GM18508 (cell line): ENCODE results near the gene PFKFB2.

Source experiments
- ATAC-seq: cut with Tn5 transposase; IDR thresholded peaks from one replicate; pipeline ENCODE4 v1.9.1; 2021; ENCODE audit warnings: moderate number of reproducible peaks; ENCODE audit not compliant: insufficient read depth, unreplicated experiment

PFKFB2 gene

DNA sequence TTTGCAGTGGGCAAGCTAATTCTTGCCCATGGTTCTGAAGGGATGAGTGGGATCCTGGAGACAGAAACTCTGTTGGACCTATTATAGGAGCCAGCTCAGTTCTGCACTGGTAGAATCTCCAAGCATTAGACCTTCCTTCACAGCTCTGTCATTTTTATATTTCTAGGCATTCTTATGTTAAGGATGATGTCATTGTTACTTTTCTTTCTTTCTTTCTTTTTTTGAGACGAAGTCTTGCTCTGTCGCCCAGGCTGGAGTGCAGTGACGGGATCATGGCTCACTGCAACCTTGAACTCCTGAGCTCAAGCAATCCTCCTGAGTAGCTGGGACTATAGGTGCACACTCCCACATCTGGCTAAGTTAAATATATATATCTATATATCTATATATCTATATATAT is 7.5 kb downstream of the PFKFB2 start:
- ATAC-seq, result no peak

DNA sequence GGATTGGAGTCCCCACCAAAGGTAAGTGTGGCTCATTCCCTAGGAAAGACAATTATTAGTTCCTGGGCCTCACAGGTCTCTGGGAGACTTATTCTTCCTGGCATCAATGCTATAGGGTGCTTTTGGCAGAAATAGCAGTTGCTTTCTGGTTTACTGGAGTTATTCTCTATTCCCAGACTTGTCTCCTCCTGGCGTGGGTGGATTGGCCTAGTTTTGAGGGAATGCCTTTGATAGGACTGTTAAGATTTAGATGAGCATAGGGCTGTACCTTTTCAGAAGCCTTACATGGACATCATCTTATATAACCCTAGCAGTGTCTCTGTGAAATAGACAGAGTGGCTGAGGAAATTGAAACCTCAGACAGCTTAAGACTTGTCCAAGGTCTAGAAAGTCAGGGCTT is 9.0 kb downstream of the PFKFB2 start:
- ATAC-seq, result no peak

DNA sequence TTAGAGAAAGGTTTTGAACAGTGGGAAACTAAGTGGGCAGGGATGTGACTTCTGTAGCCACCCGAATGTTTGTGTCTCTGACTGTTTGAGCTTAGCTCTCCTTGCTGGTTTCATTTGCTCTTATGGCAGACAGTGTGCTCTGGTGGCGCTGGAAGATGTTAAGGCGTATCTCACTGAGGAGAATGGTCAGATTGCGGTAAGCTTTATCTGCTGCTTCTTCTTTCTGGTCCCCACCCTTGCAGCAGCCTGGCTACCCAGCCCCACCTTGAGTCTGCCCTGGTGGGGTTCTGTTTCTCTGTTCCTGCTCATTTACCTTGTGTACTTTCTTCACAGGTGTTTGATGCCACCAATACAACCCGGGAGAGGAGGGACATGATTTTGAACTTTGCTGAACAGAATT is 9.9 kb downstream of the PFKFB2 start:
- no peak for ATAC-seq

DNA sequence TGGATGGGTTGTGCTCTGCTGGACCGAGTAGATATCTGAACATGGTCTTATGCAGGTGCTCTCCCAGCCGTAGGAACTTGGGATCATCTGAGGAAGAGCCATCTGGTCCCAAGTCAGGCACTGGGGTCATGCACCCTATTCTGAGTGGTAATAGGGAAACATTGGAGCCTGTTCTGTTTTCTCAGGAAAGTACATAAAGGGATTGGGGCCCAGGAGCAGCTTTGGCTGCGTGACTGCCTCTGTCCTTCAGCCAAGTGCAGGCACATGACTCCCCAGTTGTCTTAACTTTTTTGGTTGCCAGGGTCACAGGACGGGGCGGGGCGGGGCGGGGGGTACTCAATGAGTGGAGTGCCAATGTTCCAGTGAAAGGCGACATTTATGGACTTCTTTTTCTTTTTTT is 11.5 kb downstream of the PFKFB2 start:
- no peak for ATAC-seq

DNA sequence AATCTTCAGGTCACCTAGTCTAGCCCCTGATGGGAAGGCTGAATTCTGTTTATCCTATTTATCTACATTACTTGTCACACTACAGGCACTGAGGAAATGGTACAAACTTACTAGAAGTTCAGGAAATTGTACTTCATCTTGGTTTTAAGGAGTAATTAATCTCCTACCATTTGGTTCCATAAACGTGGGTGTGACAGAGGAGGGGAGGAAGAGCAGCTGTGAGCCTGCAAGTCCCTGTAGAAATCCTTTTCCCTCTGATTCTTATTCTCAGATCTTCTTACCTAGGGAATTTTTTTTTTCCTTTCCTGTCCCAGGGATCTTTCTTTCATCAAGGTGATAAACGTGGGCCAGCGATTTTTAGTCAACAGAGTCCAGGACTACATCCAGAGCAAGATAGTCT is 14.1 kb downstream of the PFKFB2 start:
- ATAC-seq, result no peak

DNA sequence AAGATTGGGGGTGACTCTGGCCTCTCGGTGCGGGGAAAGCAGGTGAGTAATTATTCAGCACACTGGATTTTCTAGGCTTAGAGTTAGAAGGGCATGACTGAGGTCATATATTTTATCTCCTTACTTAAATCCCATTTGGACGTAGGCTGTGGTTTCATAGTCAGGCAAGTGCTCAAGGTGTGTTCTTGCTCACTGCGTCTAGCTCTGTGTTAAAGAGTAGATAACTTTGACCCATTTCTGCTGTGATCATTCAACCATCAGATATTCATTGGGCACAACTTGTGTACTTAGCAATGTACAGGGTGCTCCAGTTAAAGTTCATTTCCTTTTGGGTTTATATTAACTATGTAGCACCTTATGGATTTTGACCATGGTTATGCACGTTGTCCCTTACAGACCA is 14.6 kb downstream of the PFKFB2 start:
- no peak for ATAC-seq

DNA sequence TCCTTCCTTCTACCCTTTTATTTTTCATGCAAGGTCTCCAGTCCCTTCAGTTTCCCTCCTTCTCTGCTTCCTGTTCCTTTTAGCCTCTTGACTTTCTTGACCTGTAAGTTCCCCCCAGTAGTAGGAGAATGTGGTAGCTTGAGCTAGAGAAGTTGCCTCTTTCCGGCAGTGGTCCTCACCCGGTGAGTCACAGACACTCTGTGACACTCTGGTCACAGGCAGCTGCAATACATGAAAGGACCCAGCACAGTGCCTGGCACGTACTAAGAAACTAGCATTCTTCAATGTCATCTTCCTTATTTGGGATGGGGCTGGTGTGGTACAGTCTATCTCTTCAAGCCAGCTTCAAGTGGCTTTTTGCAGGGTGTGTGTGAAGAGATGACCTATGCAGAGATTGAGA is 16.0 kb downstream of the PFKFB2 start:
- no peak for ATAC-seq

DNA sequence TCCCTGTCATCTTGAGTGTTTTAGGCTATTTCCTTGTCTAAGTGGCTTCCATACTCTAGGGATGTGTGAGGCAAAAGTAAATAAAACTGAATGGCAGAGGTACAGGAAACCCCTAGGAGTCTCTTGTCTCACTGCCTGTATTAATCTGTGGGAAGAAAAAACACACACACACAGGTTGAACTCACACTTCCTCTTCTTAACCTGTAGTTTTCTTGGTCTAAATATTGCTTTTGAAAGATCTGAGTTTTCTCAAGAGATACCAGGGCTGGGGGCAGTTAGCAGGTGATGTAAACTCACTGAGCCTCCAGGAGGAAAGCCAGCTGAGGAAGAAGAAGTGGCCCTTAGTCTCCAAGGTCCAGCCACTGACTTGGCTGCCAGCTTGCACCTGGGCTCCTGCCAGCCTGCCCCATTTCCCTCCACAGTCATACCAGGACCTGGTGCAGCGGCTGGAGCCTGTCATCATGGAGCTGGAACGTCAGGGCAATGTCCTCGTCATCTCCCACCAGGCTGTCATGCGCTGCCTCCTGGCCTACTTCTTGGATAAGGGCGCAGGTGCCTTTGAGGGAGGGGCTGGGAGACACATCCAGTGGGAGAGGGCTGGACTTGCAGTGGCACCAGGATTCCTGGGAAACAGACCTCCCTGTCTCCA is 16.9 kb downstream of the PFKFB2 start:
- no peak for ATAC-seq

DNA sequence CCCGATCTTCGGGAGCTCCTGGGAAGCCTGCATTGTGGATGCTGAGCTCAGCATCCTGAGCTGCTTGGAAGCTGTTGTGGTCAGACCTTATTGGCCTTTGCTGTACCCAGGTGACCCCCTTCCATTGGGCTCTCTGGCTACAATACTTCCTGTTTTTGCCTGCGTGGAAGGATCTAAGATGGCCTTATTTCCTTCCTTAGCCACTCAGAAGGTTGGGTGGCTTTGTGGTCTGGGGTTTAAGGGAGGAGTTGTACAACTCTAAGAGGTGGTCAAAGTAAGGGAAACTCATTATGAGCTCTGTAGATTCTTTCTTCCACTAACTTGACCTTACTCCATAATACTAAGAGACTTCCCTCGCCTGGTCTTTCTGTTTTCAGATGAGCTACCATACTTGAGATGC is 17.7 kb downstream of the PFKFB2 start:
- no peak for ATAC-seq

DNA sequence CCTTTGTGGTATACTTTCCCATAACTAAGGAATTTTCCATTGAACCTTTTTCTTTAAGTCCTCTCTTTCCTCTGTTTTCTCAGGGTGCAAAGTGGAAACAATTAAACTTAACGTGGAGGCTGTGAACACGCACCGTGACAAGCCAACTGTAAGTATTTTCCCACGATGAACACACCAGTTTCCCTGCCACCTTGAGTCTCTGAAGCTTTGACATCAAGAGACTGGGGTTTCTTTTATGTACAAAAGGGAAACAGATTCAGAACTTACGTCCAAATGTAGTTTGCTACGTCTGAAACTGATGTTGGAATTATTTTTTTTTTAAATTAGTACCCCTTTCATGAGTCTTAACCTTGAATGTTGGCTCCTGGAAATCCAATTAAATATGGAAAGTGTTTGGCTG is 18.4 kb downstream of the PFKFB2 start:
- ATAC-seq, result no peak

DNA sequence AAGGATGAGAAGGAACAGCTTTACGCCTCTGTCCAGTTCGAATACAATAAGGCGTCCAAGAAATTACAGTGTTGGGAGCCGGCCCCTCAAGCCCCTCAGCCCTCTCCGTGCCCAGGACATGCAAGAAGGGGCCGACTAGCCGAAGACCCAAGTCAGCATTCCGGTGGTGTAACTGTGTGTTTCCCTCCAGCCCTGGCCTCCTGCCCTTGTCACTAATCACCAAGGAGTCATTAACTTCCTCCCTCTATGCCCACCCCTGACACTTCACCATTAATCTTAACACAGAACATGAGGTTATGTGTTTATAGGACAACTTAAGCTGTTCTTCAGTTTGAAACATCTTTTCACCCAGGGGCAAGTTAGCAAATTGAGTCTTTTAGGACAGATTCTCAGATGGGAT is 19.2 kb downstream of the PFKFB2 start:
- no peak for ATAC-seq

DNA sequence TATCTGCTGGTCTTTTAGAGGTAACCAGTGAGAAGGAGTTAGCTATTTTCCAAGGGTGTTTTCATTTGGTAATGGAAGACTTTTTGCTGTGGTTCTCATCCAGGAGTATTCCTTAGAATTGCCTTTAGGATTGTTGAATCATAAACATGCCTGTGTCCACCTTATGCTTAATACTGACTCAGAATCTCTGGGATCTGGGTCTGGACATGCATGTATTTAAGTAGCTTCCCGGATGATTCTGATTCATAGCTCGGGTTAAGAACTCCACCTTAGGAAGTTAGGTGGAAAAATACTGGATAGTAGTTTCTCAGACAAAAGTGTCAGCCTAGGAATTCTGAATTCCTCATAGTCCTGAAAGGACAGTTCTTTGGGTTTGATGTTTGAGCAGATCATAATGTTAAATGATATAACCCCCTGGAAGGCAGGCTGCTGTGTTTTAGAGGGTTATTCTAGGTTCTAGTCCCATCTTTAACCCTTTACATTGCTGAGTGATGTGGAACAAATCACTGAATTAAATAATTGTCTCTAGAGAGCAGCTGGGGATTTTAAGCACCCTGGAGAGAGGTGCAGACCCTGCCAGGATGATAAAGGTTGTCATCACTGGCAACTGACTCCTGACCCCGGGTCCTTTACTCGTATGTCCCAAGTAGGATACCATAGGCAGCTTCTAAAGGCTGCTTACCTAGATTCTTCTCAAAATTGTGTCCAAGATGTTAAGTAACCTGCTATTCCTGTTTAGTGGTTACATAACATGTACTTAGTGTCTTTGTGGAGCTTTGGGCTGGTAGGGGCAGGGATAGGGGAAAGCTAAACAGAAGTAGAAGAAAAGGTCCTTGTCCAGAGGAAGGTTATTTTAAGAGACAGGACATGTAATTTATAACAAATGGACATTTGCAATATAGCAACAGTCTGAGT is 21.1 kb downstream of the PFKFB2 start:
- no peak for ATAC-seq

DNA sequence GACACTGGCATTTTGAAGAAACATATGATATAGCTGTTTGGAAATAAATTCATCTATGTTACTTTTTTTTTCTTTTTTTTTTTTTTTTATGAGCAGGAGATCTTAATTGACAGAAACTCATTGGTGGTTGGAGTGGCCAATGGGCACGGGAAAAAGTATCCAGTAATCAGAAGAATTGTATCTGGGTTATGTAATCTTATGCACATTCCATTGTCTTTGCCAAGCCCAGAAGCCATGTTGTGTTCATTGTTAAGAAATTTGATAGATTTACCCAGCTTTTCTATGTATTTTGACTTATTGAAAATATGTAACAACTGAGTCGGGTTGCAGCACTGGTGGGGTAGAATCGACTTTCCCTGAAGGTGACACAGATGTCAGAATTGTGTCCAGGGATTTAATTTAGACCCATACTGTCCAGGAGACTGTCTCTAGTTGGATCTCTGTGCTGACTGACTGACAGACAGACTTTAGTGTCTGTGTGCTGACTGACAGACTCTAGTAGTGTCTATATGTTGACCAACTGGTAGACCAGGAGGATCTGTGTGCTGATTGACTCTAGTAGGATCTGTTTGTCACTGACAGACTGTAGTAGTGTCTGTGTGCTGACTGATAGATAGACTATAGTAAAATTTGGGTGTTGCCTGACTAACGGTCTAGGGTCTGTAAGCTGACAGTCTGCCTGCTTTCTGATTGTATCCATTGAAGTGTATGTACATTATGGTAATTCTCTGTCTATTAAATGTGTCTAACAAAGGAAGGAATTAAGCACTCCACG is 23.3 kb downstream of the PFKFB2 start:
- no peak for ATAC-seq

DNA sequence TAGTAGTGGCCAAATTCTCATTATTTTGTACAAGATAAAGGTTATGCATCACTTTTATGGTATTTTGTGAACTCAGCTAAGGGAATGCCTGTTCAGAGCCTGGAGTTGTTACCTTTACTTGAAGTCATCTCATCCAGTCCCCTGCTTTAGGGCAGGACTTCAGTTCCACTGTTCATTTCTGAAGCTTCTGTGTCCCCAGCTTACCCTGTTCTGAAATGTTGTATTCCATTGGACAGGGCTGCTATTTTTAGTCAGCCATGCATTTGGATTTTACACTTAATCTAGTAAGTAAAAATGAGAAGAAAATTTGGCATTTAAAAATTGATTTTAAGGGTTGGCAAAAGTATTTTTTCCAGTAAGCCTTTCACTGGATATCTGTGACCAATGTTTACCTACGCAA is 23.9 kb downstream of the PFKFB2 start:
- no peak for ATAC-seq

DNA sequence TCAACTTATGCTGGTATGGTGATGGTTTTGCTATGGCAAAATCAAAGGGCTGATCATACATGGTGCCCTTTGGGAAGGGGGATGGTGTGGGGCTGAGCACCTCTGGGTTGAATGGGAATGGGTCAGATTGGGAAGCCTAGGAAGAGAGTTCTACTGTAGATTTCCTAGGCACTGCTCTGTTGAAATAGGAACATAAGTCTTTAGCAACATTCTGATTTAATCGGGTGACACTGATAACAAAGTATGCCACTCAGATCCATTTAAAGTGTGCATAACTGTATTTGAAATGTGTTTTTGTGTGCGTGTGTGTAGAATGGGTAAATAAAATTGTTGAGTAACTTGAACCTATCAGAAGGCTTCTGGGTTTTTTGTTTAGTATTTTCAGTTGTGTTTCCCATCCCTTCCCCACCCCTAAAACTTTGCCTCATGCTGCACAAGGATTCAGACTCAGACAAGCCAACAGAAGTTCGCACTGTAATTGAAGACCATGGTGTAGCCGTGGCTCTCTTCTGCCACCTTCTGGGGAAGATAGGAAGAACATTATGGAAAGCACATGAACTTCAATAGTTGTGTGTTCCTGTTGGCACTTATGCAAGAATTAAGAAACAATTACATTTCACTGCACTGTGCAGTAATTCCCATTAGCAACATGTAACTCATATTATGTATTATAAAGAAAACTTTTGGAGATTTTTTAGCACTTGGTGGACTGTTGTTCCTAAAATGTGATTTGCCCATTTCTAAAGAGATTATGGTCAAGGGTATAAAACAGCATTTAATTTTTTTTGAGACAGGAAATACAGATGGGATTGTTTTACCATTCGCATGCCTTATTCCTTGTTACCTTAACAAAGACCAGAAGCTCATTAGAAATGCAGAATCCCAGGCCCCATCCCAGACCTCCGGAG is 24.6 kb downstream of the PFKFB2 start:
- no peak for ATAC-seq

DNA sequence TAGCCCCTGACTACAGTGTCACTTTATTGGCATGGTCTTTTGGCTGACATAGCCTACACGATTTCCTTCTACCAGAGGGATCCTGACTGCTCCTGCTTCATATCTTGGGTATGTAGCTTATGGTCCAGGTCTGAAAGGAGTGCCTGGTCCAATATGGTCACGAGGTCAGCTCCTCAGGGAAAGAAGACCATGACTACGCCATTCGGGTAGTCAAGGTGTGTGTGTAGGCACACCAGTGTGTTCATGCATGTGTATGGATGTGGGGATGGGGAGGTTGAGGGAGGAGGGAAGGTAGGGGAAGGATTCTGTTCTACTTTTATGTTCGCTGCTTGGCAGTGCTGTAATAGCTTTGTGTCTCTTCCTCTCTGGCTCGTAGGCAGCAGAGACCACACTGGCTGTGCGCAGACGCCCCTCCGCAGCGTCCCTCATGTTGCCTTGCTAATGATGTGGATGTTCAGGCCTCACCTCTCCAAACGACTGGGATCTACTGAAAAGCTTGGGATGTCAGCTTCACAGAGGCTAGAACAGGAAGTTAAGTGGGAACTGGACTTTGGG is 25.6 kb downstream of the PFKFB2 start:
- ATAC-seq, result no peak

DNA sequence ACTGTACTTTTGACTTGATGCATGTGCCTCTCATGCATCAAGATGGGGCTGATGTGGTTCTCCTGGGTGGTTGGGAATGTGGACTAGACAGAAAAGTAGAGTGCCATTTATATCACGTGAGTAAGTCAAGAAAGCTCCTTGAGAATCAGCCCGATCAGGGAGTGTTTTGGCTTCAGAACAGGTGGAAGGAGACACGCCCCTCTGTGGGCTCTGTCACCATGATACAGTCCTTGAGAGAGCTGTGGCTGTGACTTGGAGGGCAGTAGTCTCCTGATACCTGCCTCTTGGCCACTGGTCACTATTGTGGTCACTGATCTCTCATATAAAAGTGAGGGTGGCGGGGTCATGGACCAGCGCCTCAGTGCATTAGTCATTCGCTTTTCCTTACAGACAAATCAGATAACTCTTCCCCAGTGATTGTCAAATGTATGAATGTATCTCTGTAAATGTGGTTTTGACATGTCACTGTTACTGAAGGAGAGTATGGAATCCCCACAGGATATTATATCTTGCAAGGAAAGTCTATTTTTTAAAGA is 26.7 kb downstream of the PFKFB2 start:
- ATAC-seq, result no peak

DNA sequence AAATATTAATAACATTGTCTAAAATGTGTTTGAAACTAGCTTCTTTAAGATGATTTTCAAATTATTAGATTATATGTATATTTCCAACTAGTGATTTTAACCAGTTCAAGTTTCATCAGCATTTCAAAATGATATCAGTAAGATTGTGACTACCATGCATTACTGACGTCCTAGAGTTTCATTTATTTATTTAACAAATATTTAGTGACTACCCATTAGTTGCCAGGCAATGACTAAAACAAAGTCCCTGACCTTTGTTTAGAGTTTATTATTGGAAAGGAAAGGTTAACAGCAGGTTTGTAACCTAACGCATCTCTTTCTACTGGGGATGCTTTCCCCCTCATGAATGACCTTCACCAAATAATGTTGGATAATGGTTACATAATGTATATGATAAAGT is 28.0 kb downstream of the PFKFB2 start:
- ATAC-seq, result no peak

DNA sequence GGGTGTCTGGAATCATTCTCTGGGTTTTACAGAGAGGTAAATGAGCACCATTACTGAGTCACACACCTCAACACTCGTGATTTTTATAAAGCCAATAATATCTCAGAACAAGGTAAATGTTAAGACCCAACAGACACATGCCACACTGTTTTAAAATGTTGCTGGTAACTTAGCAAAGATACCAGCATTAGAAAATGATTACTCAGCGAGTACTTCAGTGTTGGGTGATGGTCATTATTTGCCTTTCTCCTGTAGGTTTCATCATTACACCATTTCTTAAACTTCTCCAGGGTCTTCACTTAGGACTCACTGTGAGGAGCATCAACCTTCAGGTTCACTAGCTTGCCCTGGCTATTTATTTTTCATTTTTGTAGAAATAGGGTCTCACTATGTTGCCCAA is 28.7 kb downstream of the PFKFB2 start:
- no peak for ATAC-seq

DNA sequence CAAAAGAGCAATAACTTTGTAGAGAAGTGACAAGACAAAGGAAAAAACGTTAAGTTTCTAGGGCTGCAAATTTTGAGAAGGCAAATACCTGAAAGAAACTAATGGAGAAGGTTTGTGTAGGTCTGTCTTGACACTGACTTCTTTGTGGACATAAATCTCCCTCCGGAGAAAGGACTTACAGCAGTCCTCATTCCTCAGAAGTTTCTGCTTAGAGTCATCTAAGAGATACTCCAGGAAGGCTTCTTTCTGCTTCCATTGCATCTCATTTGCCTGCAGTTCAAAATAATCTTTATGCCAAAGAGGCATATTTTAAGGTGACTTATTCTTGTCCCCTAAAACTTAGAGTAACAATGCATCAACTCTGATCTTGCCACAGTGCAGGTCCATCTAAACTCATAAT is 31.2 kb downstream of the PFKFB2 start:
- no peak for ATAC-seq
